Liver (tissue), 3 donors: ENCODE results near the gene NMBR.

Experiments
- CTCF ChIP-seq: fragments of 150-350 bp; IDR thresholded peaks from 2 replicates; pipeline ENCODE4 v1.5.1; 2017; ENCODE audit warnings: improper control_type of control experiment, low read depth, low read length; ENCODE audit not compliant: missing input control
- GABPA ChIP-seq, 2 donors: IDR thresholded peaks in 1 of 2; conservative IDR thresholded peaks in 1 of 2; 2 replicates each; pipeline ENCODE4 v1.6.1; 2016; ENCODE audit warnings: antibody characterized with exemption in 2 of 2, mild to moderate bottlenecking in 1 of 2, moderate library complexity in 1 of 2
- JUND ChIP-seq, 2 donors: IDR thresholded peaks; 2 replicates each; pipeline ENCODE4 v1.6.1; 2016; ENCODE audit warnings: antibody characterized with exemption in 2 of 2
- SP1 ChIP-seq: IDR thresholded peaks from 2 replicates; pipeline ENCODE4 v1.6.1; 2018; ENCODE audit warnings: antibody characterized with exemption, mild to moderate bottlenecking
- donor health status: healthy.
- donor health status: healthy.

DNA sequence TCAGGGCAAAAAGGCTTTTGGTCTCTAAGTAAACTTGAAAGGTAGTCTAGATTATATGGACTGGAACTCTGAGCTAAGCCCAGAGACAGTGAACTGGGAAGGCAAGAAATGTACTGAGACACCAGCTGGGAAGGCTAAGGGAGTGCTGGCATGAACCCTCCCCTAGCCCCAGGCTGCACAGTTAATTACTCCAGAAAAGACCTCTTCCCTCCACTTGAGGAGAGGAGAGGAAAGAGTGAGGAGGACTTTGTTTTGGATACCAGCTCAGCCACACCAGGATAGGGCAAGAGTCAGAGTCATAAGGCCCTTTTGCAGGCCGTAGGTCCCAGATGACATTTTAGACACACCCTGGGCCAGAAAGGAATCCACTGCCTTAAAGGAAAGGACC is 98.3 kb downstream of the NMBR start:
- TF ChIP-seq JUND (IDR thresholded peaks at IDR 0.05) (no peak), GABPA (IDR thresholded peaks at IDR 0.05 in 1 of 2, conservative IDR thresholded peaks at IDR 0.05 in 1 of 2) (no peak), CTCF (no peak), SP1 (no peak)
